T-helper 17 cell (primary cell): ENCODE measurements around the gene OASL. TPM values are rescaled to one million over a fixed set of nuclear protein-coding genes. Genes with fewer than 3 reads are reported as not detected.
A peak's percentile ranks its signal among the peaks of the same experiment; 100 is the strongest.
"Not testable (repeated sequence)": the region's sequence is repeated elsewhere in the genome, so short reads cannot be mapped to it uniquely, and the experiment has no call there.

ENCODE experiments used
- ATAC-seq: fragments of 150-1000 bp; cut with Tn5 transposase; 2 replicates; pipeline ENCODE4 v1.10.0; 2021; ENCODE audit warnings: mild to moderate bottlenecking, moderate library complexity
- DNase-seq, 3 donors: peaks; one replicate each; pipeline versions ENCODE4 v3.0.0 to v3.0.0-alpha.2; 2020 to 2021
- H3K9me3 ChIP-seq: one replicate; pipeline ENCODE4 v1.7.0; 2013; ENCODE audit warnings: low read length, mild to moderate bottlenecking; ENCODE audit not compliant: control insufficient read depth, poor library complexity, severe bottlenecking
- H3K27ac Mint-ChIP-seq: one replicate; pipeline ENCODE4 v1.8.0; 2022; ENCODE audit warnings: mild to moderate bottlenecking, moderate library complexity, mixed read lengths
- H3K27me3 Mint-ChIP-seq: one replicate; pipeline ENCODE4 v1.8.0; 2022; ENCODE audit warnings: mixed read lengths
- H3K36me3 Mint-ChIP-seq: one replicate; pipeline ENCODE4 v1.8.0; 2022; ENCODE audit warnings: low read depth, mixed read lengths
- H3K4me1 Mint-ChIP-seq: one replicate; pipeline ENCODE4 v1.8.0; 2022; ENCODE audit warnings: mild to moderate bottlenecking, mixed read lengths
- H3K4me3 Mint-ChIP-seq: one replicate; pipeline ENCODE4 v1.8.0; 2022; ENCODE audit warnings: mild to moderate bottlenecking, moderate library complexity, mixed read lengths
- total RNA-seq, 4 donors: library from RNA in 2 of 4; stranded (reverse) in 2 of 4; gene quantifications; one replicate each; pipeline ENCODE4 v1.2.3 and lab custom pipeline; 2022 to 2026

OASL gene
- total RNA-seq, 2 donors from 2014 or later = 18.8 to 30.3 TPM

DNA sequence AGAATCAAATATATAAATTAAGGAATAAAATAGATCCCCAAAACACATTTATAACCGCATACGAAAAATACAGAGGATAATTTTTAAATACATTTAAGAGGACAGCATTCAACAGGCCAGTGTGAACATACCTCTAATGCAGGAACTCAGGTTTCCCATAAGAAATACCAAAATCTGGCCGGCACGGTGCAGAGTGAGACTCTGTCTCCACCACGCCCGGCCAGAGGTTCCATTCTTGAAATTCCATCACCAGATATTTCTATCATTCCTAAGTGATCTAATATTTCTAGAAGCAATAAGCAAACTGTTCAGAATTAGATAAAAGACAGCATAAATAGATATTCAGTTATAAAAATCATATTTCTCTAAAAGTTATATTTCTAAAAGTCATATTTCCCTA is 30.2 kb upstream of the OASL start:
- DNase-seq (no peak), ATAC-seq (no peak)
- Mint-ChIP-seq H3K27ac (no peak overlapping the region), H3K4me1 (peaks cover 3% of the 10 kb centered on the region), H3K4me3 (no peak overlapping the region), H3K36me3 (no peaks in the 10 kb centered on the region), H3K27me3 (no peaks in the 10 kb centered on the region)
- H3K9me3 ChIP-seq = peaks cover 4% of the 10 kb centered on the region

DNA sequence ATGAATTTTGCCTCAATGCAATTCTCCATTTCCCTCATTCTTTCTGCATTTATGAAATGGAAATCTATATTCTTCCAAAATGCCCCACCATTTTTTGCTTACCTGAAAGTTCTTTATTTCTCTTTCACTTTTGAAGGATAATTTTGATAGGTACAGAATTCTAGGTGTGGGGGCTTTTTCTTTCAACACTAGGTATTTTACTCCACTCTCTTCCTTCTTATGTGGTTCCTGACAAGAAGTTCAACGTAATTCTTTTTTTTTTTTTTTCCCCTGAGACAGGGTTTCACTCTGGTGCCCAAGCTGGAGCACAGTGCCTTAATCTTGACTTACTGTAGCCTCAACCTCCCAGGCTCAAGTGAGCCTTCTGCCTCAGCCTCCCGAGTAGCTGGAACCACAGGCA is 26.3 kb upstream of the OASL start:
- H3K9me3 ChIP-seq = no peaks in the 10 kb centered on the region
- Mint-ChIP-seq H3K27me3 (no peaks in the 10 kb centered on the region), H3K36me3 (no peaks in the 10 kb centered on the region), H3K27ac (peak overlapping the region; percentile 27), H3K4me1 (peaks cover 5% of the 10 kb centered on the region), H3K4me3 (no peak overlapping the region)
- ATAC-seq = no peak
- DNase-seq = no peak

DNA sequence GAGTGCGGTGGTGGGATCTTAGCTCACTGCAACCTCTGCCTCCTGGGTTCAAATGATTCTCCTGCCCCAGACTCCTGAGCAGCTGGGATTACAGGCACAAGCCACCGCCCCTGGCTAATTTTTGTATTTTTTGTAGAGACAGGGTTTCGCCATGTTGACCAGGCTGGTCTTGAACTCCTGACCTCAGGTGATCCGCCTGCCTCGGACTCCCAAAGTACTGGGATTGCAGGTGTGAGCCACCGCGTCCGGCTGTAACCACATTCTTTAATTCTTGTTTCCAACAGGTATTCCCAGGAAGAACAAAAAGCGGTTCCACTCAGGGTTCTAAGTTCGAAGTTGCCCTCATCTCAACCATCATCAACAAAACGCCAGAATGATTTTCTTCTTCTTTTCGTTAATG is 25.5 kb upstream of the OASL start:
- not testable (repeated sequence) for H3K36me3 Mint-ChIP-seq, DNase-seq, H3K4me1 Mint-ChIP-seq, H3K27me3 Mint-ChIP-seq, H3K9me3 ChIP-seq, ATAC-seq, H3K4me3 Mint-ChIP-seq, H3K27ac Mint-ChIP-seq

GRCh38 chr12:121064116-121064515 is 25.1 kb upstream of the OASL start:
- H3K4me1 Mint-ChIP-seq = peaks cover 10% of the 10 kb centered on the region
- H3K27me3 Mint-ChIP-seq = no peaks in the 10 kb centered on the region
- no peak for DNase-seq
- H3K4me3 Mint-ChIP-seq = no peak overlapping the region
- ATAC-seq = no peak
- no peaks in the 10 kb centered on the region for H3K9me3 ChIP-seq
- no peaks in the 10 kb centered on the region for H3K36me3 Mint-ChIP-seq
- H3K27ac Mint-ChIP-seq = no peak overlapping the region

DNA sequence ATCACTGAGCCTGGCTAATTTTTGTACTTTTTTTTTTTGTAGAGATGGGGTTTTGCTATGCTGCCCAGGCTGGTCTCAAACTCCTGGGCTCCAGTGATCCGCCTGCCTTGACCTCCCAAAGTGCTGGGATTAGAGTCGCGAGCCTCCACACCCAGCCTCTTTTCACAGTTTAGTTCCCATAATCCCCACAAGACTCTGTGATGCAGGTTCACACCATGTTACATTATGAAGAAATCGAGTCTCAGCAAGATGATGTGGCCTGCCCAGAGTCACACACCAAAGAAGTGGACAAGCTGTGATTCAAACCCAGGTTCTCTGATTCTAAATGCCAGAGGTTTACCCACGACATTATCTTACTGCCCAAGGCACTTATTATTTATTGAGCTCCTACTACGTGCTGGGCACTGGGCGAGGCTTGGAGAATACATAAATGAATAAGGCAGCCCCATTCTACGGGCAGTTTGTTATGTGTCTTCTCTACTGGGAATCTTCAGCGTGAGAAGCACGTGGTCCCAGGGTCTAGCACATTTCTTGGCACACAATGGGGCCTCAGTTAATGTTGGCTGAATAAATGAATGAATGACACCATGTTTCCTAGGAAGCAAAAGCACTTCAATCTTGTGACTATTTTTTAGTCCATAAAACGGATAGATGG is 23.5 kb upstream of the OASL start:
- ATAC-seq = no peak
- peaks cover 10% of the 10 kb centered on the region for H3K4me1 Mint-ChIP-seq
- no peak overlapping the region for H3K27ac Mint-ChIP-seq
- DNase-seq = no peak
- no peak overlapping the region for H3K4me3 Mint-ChIP-seq
- no peaks in the 10 kb centered on the region for H3K9me3 ChIP-seq
- no peaks in the 10 kb centered on the region for H3K36me3 Mint-ChIP-seq
- H3K27me3 Mint-ChIP-seq = no peaks in the 10 kb centered on the region

DNA sequence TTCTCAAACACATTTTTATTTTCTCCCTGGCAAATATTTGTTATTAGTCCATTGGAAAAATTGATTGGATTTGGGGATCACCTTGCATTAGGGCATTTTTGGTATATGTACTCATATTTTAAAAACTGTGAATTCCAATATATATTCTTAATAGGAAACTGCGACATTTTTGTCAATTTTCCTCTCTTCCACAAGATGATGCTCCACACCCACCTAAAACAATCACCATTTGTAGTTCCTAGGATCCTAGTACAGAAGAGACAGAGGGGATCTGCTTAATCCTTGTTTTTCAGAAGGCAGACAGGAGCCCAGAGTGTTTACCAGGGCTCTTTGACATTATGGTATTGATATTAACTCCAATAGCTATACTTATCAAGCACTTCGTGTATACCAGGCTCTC is 22.8 kb upstream of the OASL start:
- DNase-seq = no peak
- no peaks in the 10 kb centered on the region for H3K9me3 ChIP-seq
- H3K27me3 Mint-ChIP-seq = no peaks in the 10 kb centered on the region
- no peak for ATAC-seq
- H3K4me3 Mint-ChIP-seq = no peak overlapping the region
- H3K27ac Mint-ChIP-seq = no peak overlapping the region
- peaks cover 10% of the 10 kb centered on the region for H3K4me1 Mint-ChIP-seq
- no peaks in the 10 kb centered on the region for H3K36me3 Mint-ChIP-seq

- Mint-ChIP-seq H3K4me1 (peaks cover 7% of the 10 kb centered on the region), H3K27me3 (no peaks in the 10 kb centered on the region), H3K27ac (peak overlapping the region; percentile 97), H3K36me3 (no peaks in the 10 kb centered on the region), H3K4me3 (peak overlapping the region; percentile 87)
- peak; percentile 96 for ATAC-seq
- peak; percentile 32 to 41 (median 33) for DNase-seq
- H3K9me3 ChIP-seq = no peaks in the 10 kb centered on the region
Observed at GRCh38 chr12:121060149-121061001, 21.3 kb upstream of the OASL start.

GRCh38 chr12:121059031-121059898 is 20.2 kb upstream of the OASL start:
- ATAC-seq (no peak), DNase-seq (no peak)
- H3K4me1 Mint-ChIP-seq = peaks cover 7% of the 10 kb centered on the region
- no peaks in the 10 kb centered on the region for H3K36me3 Mint-ChIP-seq
- H3K27ac Mint-ChIP-seq = peak overlapping the region; percentile 97
- no peaks in the 10 kb centered on the region for H3K9me3 ChIP-seq
- H3K27me3 Mint-ChIP-seq = no peaks in the 10 kb centered on the region
- peak overlapping the region; percentile 64 for H3K4me3 Mint-ChIP-seq

- DNase-seq (no peak), ATAC-seq (no peak)
- H3K4me3 Mint-ChIP-seq = no peak overlapping the region
- no peaks in the 10 kb centered on the region for H3K36me3 Mint-ChIP-seq
- peak overlapping the region; percentile 4 for H3K27ac Mint-ChIP-seq
- H3K27me3 Mint-ChIP-seq = no peaks in the 10 kb centered on the region
- peaks cover 7% of the 10 kb centered on the region for H3K4me1 Mint-ChIP-seq
- H3K9me3 ChIP-seq = no peaks in the 10 kb centered on the region
Observed at GRCh38 chr12:121057794-121058193, 18.7 kb upstream of the OASL start.

- Mint-ChIP-seq H3K36me3 (no peaks in the 10 kb centered on the region), H3K4me1 (no peaks in the 10 kb centered on the region), H3K4me3 (no peak overlapping the region), H3K27ac (no peak overlapping the region), H3K27me3 (peaks cover 10% of the 10 kb centered on the region)
- no peaks in the 10 kb centered on the region for H3K9me3 ChIP-seq
- DNase-seq (no peak), ATAC-seq (no peak)
Observed at GRCh38 chr12:121053706-121054105, 14.7 kb upstream of the OASL start.

DNA sequence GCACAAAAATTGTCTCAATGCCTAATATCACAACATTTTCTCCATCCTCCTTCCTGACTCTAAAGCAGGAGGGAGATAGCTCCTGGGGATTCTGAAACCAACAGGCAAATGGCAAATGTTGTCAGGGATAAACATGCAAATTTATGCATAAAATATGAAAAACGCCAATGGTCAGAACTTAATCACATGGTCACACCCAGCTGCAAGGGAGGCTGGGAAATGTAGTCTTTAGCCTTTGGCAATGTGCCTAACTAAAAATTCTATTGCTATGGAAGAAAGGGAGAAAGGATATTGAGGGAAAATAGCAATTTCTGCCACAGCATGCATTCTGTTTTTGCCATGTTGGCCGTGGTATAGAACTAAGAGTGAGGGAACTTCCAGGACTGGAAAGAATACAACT is 11.7 kb upstream of the OASL start:
- H3K27me3 Mint-ChIP-seq = peaks cover 10% of the 10 kb centered on the region
- no peaks in the 10 kb centered on the region for H3K36me3 Mint-ChIP-seq
- ATAC-seq = no peak
- no peaks in the 10 kb centered on the region for H3K9me3 ChIP-seq
- no peak overlapping the region for H3K27ac Mint-ChIP-seq
- no peak overlapping the region for H3K4me3 Mint-ChIP-seq
- H3K4me1 Mint-ChIP-seq = peaks cover 3% of the 10 kb centered on the region
- no peak for DNase-seq

DNA sequence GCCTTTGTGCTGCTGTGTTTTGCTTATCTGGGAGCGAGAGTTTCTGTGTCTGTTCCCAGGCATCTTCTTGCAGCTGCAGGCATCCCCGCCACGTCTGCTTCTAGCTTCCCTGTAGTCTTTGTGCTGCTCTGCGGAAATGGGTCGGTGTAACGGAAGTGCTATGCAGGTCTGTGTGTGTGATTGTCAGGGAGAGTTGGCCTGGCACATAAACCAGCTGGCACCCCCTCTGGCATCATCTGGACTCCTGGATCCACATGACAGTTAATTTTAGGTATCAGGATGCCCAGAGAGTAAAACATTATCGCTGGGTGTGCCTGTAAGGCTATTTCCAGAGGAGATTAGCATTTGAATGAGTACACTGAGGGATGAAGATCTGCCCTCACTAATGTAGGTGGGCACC is 9.4 kb upstream of the OASL start:
- H3K27me3 Mint-ChIP-seq = peaks cover 25% of the 10 kb centered on the region
- peaks cover 11% of the 10 kb centered on the region for H3K4me1 Mint-ChIP-seq
- ATAC-seq = peak; percentile 58
- peaks cover 2% of the 10 kb centered on the region for H3K36me3 Mint-ChIP-seq
- DNase-seq = no peak
- H3K4me3 Mint-ChIP-seq = peak overlapping the region; percentile 82
- H3K9me3 ChIP-seq = no peaks in the 10 kb centered on the region
- peak overlapping the region; percentile 61 for H3K27ac Mint-ChIP-seq

DNA sequence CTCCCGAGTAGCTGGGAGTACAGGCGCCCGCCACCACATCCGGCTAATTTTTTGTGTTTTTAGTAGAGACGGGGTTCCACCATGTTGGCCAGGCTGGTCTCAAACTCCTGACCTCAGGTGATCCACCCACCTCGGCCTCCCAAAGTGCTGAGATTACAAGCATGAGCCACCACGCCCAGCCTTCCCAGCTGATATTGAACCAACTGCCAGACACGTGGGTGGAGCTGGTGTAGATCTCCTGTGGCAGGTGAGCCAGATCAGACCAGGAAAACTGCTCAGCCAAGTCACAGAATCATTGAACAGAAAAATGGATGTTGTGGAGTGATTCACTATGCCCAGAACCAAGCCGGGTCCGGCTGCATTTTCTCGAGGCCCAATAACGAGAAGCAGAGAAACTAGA is 8.4 kb upstream of the OASL start:
- not testable (repeated sequence) for DNase-seq, H3K4me3 Mint-ChIP-seq, H3K27ac Mint-ChIP-seq, H3K9me3 ChIP-seq, ATAC-seq, H3K36me3 Mint-ChIP-seq
- H3K27me3 Mint-ChIP-seq = peaks cover 35% of the 10 kb centered on the region
- H3K4me1 Mint-ChIP-seq = peaks cover 12% of the 10 kb centered on the region
